Smooth muscle cell of trachea (primary cell): ENCODE measurements around the gene GZMM. TPM values are rescaled to one million over a fixed set of nuclear protein-coding genes. Genes with fewer than 3 reads are reported as not detected.

Source experiments
- total RNA-seq: library from RNA; depleted of rRNA; stranded (reverse); fragments of >200 nt; gene quantifications from 2 replicates; pipeline ENCODE4 v1.2.1, GENCODE V29; 2014

The GZMM gene
- total RNA-seq = 0.17 TPM in 1 of 2 replicates, not detected in the other

DNA sequence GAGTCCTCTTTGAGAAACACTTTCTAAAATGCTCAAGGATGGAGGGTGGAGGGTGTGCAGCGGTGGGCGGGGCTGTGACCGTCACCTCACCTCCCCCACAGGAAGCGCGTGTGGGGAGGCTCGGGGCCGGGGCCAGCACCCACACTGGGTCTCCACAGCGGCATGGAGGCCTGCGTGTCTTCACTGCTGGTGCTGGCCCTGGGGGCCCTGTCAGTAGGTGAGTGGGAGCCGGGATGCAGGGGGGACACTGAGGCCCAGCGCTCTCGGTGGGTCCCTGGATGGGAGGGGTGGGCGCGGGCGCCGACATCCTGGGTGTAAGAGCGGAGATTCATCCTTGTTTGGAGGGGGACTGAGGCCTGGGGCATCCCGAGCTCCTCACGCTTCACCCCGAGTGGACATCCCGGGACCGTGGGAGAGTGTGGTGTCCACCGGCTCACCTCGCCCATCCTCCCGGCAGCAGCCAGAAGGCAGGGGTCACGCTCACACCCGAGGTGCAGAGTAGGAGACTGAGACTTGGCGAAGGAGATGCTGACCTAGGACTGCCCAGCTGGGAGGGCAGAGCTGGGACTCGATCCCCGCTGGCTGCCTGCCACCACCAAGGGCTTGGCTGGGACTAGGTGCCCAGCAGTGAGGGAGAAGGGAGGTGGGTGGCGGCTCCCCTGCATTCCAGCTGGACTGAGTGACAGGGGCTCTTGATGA is at the start of gene GZMM:
TSS of gene GZMM (plus strand) at position 144 of the 699 bp plus-strand sequence. CDS start at position 163, 19 bp downstream.

DNA sequence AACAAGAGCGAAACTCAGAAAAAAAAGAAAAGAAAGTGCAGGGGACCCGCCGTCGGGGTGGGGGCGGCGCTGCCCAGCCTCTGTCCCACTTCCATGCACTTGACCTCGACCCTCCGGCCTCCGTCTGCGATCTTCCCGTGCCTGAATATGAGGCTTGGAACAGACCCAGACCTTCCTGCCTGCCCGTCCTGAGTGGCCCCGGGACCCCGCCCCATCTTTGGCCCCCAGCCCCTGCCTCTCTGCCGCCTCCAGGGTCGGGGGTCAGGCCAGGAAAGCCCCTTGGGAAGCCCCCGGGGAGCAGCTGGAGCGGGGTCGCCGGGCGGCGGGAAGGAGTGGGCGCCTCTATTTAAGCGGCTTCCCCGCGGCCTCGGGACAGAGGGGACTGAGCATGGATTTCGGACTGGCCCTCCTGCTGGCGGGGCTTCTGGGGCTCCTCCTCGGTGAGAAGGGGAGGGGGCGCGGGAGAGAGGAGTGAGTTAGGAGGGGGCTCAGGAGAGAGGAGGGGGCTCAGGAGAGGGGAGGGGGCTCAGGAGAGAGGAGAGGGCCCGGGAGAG is 47.7 kb upstream of the GZMM start, which contains the start of gene MADCAM1:
TSS of gene MADCAM1 (plus strand) at position 375 of the 554 bp plus-strand sequence. CDS start at position 389, 14 bp downstream.

GRCh38 chr19:507286-508203 is 36.3 kb upstream of the GZMM start, which contains the start of gene TPGS1:
TSS of gene TPGS1 (plus strand) at chr19:507497. CDS start at chr19:507507, 10 bp downstream.

DNA sequence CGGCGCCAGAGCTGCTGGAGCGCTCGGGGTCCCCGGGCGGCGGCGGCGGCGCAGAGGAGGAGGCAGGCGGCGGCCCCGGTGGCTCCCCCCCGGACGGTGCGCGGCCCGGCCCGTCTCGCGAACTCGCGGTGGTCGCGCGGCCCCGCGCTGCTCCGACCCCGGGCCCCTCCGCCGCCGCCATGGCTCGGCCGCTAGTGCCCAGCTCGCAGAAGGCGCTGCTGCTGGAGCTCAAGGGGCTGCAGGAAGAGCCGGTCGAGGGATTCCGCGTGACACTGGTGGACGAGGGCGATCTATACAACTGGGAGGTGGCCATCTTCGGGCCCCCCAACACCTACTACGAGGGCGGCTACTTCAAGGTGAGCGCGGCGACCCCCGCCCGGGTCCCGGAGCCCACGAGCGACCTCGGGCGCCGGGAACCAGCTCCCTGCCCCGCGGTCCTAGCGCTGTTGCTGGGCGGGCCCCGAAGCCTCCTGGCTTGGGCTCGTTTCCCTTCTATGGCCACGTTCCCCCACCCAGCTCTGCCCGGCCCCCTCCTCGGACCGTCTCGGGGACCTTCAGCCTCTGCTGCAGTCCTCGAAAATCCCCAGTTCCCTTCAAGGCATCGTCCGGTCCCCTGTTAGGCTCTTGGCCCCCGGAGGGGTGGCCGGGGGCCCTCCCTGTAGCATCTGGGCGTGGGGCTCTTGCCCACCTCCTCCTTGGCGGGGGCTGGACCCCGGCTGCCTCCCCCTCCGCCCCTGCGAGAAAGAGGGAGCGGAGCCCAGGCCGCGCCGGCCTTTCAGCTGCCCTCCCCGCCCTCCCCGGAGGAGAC is 11.9 kb upstream of the GZMM start, which contains the start of gene CDC34:
TSS of gene CDC34 (plus strand) at position 8 of the 808 bp plus-strand sequence. CDS start at position 180, 172 bp downstream.

GRCh38 chr19:572140-572742 is 28.4 kb downstream of the GZMM start, which contains the start of gene BSG:
TSS of gene BSG (plus strand) at chr19:572596. CDS start at chr19:572635, 39 bp downstream.

GRCh38 chr19:589693-590395 is 46.0 kb downstream of the GZMM start, which contains the start of gene HCN2:
TSS of gene HCN2 (plus strand) at chr19:589881. CDS start at chr19:589946, 65 bp downstream.

Other genes with a start within 250 kb of the GZMM start
- gene MIER2, start 199.3 kb upstream of the GZMM start, total RNA-seq = 14.5 and 24.3 TPM in 2 replicates
- 0.29 and 0.33 TPM in 2 replicates for gene C2CD4C, start 134.9 kb upstream of the GZMM start, total RNA-seq
- 1.0 and 10.3 TPM in 2 replicates for gene SHC2, start 83.0 kb upstream of the GZMM start, total RNA-seq
- gene MADCAM1, start 47.6 kb upstream of the GZMM start, total RNA-seq = 0.15 TPM in 1 of 2 replicates, not detected in the other
- gene TPGS1, start 36.6 kb upstream of the GZMM start, total RNA-seq = 61.4 and 69.1 TPM in 2 replicates
- 49.2 and 67.0 TPM in 2 replicates for gene CDC34, start 12.3 kb upstream of the GZMM start, total RNA-seq
- gene BSG, start 28.5 kb downstream of the GZMM start, total RNA-seq = 327 and 538 TPM in 2 replicates
- gene HCN2, start 45.8 kb downstream of the GZMM start, total RNA-seq = 0.73 and 1.7 TPM in 2 replicates
- gene POLRMT, start 89.5 kb downstream of the GZMM start, total RNA-seq = 20.7 and 29.3 TPM in 2 replicates
- gene FGF22, start 95.8 kb downstream of the GZMM start, total RNA-seq = 0.15 TPM in 1 of 2 replicates, not detected in the other
- gene RNF126, start 119.2 kb downstream of the GZMM start, total RNA-seq = 21.5 and 24.1 TPM in 2 replicates
- 15.9 and 77.4 TPM in 2 replicates for gene FSTL3, start 132.3 kb downstream of the GZMM start, total RNA-seq
- 0.17 TPM in 1 of 2 replicates, not detected in the other for gene PRSS57, start 151.4 kb downstream of the GZMM start, total RNA-seq
- 3.9 and 41.4 TPM in 2 replicates for gene PALM, start 164.9 kb downstream of the GZMM start, total RNA-seq
- under 0.01 and 0.17 TPM in 2 replicates for gene MISP, start 207.1 kb downstream of the GZMM start, total RNA-seq